SU-DHL-6 (cell line): Measurements from ENCODE around the gene RAET1L.

Source experiments
- CTCF ChIP-seq: fragments of 200-600 bp; sonication (generic); IDR thresholded peaks from one replicate; pipeline ENCODE4 v1.5.1; 2017; ENCODE audit warnings: antibody characterized with exemption, mild to moderate bottlenecking, low read length, moderate library complexity; ENCODE audit not compliant: insufficient read depth, poor library complexity, severe bottlenecking
- EZH2phosphoT487 ChIP-seq: fragments of 200-600 bp; sonication (generic), shearing (Covaris generic); conservative IDR thresholded peaks from 2 replicates; pipeline ENCODE4 v1.6.1; 2018; ENCODE audit warnings: mild to moderate bottlenecking, antibody characterized with exemption, low read length, moderate library complexity, mixed read lengths

- TF ChIP-seq CTCF (no peak), EZH2phosphoT487 (no peak)
These were observed 42.8 kb upstream of the RAET1L start for GRCh38 chr6:150068151-150068550.
